Stimulated activated naive CD8-positive, alpha-beta T cell treated with anti-CD3 and anti-CD28 coated beads, Interleukin-15, Interleukin-2, amounts not matched to agents 100 U/mL and 50 U/mL, for 24 hours (primary cell): ENCODE data around the gene CADPS2.

Experiments
- ATAC-seq: fragments of 150-1000 bp; cut with Tn5 transposase; one replicate; pipeline ENCODE4 v1.10.0; 2021
- DNase-seq: peaks from one replicate; pipeline ENCODE4 v3.0.0; 2021

Gene CADPS2

GRCh38 chr7:122362473-122362872 is 523.8 kb downstream of the CADPS2 start:
- DNase-seq, result no peak
- no peak for ATAC-seq

DNA sequence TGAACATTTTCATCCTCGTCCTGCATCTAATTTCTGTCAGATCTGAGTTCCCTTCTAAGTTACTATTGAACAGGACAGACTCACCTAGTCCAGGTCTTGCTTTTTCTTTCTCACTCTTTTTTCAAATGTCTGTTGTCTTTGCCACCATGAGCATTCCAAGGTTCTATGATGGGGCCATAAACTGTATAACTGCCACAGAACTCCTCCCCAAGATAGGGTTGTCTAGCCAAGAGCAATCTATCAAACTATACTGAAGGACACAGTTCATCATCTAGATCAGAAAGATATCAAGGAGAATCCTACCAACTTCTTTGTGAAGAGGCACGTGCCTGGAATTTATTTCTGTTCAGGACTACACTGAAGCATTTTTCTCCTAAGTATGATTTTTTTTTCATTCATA is 531.6 kb downstream of the CADPS2 start:
- ATAC-seq (no peak), DNase-seq (no peak)

DNA sequence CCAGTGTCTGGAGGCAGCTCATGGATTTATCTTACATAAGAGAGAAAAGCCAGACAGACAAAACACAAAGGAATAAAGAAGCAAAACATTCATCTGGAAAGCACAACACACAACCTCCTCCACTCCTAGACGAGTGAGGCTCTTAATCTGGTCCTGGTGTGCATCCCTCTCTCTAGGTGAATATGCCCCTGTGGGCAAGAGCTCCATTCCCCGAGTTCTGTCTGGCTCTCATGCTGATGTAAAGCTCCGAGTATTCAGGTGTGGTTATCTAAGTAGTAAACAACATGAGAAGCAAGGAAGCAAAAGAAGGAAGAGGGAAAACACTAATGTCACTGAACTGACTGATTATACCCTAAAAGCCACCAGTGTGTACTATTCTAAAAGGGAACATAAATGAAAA is 533.8 kb downstream of the CADPS2 start:
- DNase-seq (no peak), ATAC-seq (no peak)

GRCh38 chr7:122350701-122351100 is 535.6 kb downstream of the CADPS2 start:
- ATAC-seq (no peak), DNase-seq (no peak)

GRCh38 chr7:122344303-122344620 is 542.0 kb downstream of the CADPS2 start:
- ATAC-seq, result no peak
- no peak for DNase-seq

- ATAC-seq (no peak), DNase-seq (no peak)
Measured at GRCh38 chr7:122343601-122344302, 542.5 kb downstream of the CADPS2 start.

DNA sequence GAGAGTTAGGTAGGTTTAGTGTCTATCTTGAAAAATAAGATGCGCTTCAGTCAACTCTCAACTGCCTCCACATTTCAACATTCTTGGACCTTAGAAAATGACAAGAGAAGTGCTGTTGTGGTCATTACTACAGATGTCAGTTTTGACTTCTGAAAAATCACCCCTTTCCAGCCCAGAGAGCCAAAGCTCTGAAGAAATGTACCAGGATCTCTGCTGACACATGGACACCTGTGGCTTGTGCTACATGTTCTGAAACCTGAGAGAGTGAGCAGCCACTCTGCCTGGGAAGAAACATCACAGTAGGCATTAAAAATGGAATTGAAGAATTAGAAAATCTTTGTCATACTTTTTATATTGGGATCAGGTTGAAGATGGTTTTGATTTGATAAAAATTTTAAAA is 545.8 kb downstream of the CADPS2 start:
- DNase-seq (no peak), ATAC-seq (no peak)

DNA sequence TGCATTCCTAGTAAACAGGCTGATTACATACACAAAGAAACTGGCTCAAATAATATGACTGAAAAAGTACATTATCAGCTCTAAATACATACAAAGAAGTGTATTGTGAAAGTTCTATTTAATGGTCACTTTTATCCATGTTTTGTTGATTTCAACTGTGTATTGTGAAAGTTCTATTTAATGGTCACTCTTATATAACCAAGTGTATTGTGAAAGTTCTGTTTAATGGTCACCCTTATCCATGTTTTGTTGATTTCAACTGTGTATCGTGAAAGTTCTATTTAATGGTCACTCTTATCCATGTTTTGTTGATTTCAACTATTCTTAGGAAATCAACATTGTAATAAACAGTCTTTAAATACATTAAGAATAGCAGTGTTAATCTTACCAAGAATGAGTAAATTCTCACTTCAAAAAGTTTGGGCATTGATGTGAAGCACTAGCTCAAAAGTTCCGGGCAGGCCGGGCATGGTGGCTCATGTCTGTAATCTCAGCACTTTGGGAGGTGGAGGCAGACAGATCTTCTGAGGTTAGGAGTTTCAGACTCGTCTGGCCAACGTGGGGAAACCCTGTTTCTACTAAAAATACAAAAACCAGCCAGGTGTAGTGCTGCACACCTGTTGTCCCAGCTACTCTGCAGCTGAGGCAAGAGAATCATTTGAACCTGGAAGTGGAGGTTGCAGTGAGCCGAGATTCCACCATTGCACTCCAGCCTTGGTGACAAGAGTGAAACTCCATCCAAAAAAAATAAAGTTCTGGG is 546.9 kb downstream of the CADPS2 start:
- DNase-seq (no peak), ATAC-seq (no peak)

DNA sequence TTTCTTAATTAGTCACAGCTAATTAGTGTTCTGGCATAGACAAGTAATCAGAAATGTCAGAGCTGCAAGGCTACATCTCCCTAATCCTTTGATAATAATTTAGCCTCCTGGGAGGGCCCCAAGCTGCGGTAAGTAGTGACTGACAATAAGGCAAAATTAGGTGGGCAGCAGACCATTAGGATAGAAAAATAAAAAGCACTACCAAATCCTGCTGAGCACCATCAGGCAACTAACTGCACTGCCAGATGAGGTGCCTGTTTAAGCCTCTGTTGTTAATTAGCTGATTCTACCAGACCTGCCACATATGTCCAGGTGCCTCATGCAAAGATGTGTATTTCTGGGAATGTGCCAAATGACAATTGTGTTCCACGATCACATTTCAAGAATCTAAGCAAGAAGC is 549.2 kb downstream of the CADPS2 start:
- ATAC-seq (no peak), DNase-seq (no peak)

DNA sequence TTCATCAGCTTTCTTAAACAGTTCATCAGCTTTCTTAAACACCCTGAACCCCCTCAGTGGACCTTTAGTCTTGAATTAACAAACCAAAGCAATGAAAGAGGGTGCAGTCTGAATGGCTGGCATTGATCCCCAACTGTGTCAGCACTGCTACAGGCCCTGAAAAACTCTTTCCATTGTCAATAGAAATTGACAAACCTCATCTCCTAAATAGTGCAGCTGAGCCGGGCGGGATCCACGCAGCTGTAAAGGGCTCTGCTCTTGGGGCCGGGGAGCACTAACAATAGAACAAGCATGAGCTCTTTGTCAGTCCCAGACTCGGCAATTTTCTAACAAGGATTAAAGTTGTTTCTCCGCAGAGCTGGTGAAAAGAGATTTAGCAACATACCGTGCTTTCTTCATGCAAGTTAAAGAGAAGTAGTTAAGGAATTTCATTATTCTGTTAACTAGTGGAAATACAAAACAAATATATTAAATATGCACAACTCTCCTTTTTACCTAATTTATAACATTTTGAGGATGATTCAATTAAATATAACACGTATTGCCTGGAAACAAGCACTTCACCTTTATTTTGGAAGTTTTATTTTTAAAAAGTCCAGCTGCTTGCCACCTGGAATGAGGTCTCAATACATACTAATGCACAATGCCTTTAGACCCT is 557.0 kb downstream of the CADPS2 start:
- no peak for DNase-seq

GRCh38 chr7:122327969-122328368 is 558.3 kb downstream of the CADPS2 start:
- ATAC-seq (no peak), DNase-seq (no peak)

More for the DNA sequence above, 557.0 kb downstream of the CADPS2 start:
- ATAC-seq, result no peak

- ATAC-seq, result no peak
Measured at GRCh38 chr7:122316467-122317388, 569.5 kb downstream of the CADPS2 start.

GRCh38 chr7:122315507-122316466 is 570.5 kb downstream of the CADPS2 start:
- ATAC-seq, result no peak
- DNase-seq, result no peak

More at GRCh38 chr7:122316467-122317388, 569.5 kb downstream of the CADPS2 start:
- no peak for DNase-seq

DNA sequence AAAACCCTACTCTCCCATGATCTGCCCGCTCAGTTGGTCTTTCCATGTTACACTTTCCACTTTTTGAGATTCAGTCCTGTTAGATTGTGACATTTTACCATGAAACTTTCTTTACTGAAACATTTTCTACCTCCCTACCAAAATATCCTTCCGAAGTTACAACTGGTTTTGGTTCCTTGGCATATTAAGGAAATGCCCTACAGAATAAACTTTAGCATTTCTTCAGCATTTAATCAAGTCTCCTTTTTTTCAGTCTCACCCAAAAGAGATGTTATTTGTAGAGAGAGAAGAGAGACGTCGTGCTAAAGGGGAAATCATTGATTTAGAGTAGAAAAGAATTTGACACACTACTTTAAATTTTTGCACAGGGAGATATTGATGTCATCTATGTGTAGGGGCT is 572.0 kb downstream of the CADPS2 start:
- no peak for DNase-seq
- no peak for ATAC-seq

DNA sequence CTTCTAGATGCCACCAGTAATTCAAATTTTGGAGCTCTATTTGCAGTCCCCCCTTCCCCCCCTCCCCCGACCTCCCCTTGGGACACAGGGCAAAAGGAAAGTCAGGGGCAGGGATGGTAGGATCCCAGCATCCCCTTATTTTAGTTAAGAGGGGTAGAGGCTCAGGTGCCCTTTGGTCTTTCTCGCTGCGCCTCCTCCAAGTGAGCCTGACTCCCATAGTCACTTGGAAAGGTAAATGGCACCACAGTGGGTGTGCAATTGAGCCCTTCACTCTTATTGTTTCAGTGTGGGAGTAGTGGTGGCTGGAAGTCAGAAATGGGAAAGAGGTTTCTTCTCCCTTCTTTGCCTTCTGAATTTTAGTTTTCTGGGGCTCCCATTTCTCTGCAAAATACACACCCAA is 573.5 kb downstream of the CADPS2 start:
- ATAC-seq, result no peak

GRCh38 chr7:122311734-122312450 is 574.4 kb downstream of the CADPS2 start:
- ATAC-seq (no peak), DNase-seq (no peak)

More for the DNA sequence above, 573.5 kb downstream of the CADPS2 start:
- no peak for DNase-seq

DNA sequence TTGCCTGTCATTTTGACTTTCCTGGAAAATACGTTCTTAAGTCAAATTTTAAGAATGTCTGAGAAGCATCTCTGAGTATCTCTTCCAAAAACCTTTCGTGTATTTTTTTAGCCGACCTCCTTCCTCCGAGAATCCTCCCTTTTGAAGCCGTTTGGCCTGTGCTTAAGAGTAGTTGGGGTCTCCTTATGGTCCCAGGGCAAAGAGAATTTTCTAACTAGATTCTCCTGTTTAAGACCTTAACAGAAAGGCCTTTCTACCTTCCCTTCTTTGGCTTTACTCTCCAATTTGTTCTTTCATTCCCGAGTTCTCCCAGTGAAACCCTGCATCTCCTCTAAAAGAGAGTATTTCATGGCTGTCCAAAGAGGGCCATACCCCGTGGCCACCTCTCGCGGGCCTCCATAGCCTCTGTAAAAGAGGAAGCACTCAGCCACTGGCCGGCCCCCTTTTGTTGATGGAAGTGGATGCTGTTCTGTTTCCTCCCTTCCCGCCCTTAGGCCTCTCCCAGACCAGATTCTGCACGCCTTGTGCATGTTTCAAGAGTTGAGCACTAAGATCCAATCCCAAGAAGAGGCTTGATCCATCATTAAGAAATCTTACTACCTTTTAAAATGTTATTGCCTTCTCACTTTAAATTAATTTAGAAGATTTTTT is 575.1 kb downstream of the CADPS2 start:
- DNase-seq (no peak), ATAC-seq (no peak)

- no peak for ATAC-seq
- no peak for DNase-seq
Measured at GRCh38 chr7:122310119-122311021, 575.9 kb downstream of the CADPS2 start.

- DNase-seq (no peak), ATAC-seq (no peak)
Measured at GRCh38 chr7:122309421-122309820, 576.8 kb downstream of the CADPS2 start.
